ENCODE data around the gene BET1L.

BET1L gene

DNA sequence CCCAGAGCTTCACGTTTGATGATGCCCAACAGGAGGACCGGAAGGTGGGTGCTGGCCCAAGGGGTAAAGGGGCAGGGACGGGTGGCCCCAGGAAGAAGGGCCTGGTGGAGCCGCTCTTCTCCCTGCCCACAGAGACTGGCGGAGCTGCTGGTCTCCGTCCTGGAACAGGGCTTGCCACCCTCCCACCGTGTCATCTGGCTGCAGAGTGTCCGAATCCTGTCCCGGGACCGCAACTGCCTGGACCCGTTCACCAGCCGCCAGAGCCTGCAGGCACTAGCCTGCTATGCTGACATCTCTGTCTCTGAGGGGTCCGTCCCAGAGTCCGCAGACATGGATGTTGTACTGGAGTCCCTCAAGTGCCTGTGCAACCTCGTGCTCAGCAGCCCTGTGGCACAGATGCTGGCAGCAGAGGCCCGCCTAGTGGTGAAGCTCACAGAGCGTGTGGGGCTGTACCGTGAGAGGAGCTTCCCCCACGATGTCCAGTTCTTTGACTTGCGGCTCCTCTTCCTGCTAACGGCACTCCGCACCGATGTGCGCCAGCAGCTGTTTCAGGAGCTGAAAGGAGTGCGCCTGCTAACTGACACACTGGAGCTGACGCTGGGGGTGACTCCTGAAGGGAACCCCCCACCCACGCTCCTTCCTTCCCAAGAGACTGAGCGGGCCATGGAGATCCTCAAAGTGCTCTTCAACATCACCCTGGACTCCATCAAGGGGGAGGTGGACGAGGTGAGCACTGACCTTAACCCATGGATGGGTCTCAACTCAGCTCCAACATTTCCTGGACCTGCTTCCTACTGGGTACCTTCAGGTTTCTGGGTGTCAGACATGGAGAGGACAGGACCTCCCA lies 2.3 kb upstream of the BET1L start:
- DNase-seq = no peak
- ATAC-seq = no peak

DNA sequence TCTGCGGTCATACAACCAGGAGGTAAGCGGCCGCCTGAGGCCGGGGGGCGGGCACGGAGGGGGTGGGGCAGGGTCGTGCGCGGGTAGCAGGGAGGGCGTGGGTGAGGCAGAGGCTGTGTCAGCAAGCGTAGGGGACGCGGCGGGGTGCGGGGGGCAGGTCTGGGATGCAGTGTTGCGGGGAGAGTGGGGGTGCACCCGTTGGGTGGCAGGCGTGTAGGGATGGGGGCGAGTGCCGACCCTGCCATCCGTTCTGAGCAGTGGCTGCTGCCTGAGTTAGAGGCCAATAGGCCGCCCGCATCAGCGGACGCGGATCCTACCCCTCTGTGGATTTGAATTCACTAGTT lies 1.7 kb upstream of the BET1L start:
- DNase-seq = no peak
- no peak for ATAC-seq

DNA sequence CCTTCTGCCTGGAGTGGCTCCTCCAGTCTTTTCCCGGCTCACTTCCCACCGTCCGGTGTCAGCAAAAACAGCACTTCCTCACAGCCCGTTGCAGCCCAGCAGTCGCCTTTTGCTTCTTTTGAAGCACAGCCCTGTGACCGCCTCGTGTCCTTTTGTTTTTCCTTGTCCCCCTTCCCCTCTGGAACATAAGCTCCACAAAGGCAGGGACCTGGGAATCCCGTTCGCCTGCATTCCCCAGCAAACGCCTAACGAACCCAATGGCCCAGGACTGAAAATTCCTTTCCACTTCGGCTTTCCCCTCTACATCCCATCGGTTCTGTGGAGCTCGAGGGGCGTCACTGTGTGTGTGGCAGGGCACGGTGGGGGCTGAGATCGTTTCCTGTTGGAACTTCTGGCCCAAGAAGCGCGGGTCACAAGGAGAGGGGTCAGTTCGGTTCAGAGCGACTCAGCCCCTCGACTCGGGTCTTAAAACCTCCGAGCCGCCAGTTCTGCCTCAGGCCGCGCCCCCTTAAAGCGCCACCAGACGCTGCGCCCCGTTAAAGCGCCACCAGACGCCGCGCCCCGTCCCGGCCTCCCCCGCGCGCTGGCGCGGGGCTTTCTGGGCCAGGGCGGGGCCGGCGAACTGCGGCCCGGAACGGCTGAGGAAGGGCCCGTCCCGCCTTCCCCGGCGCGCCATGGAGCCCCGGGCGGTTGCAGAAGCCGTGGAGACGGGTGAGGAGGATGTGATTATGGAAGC lies 1.1 kb upstream of the BET1L start:
- DNase-seq (peak; percentile 87), ATAC-seq (peak; percentile 75)

- ATAC-seq (peak; percentile 1), DNase-seq (no peak)
Measured at GRCh38 chr11:207863-208180, 623 bp upstream of the BET1L start.

DNA sequence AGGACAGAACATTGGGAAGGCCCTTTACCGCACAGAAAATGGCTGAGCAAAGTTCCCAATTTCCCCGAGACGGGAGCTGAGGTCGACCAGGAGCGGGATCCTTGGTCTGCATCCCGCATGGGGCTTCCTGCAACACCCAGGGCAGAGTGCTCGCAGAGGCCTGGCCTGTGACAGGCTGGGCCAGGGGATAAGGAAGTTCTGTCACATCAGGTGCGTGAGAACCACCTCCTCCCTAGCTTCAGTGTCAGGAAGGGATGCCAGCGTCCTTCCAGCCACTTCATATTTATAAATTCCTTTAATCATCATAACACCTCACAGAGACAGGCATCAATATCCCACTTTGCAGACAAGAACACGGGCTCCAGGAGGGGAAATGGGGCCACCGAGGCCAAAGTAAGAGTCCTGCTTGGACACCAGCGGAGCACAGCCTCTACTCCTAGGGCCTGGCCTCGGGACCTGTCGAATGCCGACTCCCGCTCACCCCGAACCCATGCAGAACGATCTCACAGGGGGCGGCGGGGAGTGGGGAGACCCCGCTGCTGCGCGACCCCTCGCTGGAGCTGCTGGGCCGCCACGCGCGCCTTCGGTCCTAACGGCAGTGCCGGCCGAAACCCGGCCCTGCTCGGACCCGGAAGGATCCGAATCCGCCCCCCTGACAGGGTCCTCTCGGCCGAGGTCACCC lies 532 bp downstream of the BET1L start:
- no peak for ATAC-seq
- DNase-seq = no peak

GRCh38 chr11:206002-206384 lies 1.2 kb downstream of the BET1L start:
- DNase-seq (no peak), ATAC-seq (no peak)

DNA sequence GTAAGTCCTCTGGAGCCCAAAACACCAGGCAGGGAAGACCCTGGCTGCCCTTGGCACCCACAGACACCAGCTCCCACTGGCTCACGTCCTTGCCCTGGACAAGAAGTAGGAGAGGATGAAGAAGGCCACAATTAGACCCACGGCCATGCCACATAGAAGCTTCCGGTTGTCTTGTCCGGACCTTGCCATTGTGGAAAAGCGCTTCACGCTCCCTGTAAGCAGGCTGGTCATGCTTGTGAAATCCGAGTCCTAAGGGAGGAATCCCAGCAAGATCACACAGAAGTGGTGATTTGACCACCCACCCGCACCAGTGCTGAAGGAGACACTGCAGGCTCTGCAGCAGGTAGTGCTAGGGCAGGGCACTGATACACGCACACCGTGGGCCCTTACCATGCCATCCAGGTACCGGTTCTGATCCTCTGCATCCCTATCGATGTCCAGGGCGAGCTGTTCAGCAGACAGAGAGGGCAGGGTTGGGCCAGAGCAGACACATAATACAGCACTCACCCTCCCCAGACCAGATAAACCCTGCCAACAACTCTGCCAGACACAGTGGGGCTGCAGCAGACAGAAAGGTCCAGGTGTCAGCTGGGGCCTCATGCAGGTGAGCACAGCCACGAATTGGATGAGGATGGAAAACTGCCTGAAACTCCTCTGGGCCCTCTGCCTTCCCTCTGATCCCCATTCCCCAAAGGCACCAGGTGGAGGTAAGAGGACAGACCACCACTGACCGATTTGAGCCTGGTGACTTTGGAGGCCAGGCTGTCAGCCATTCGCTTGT lies 1.8 kb downstream of the BET1L start:
- no peak for DNase-seq
- no peak for ATAC-seq

GRCh38 chr11:204587-205109 lies 2.6 kb downstream of the BET1L start:
- no peak for DNase-seq
- no peak for ATAC-seq

- no peak for DNase-seq
- no peak for ATAC-seq
Measured at GRCh38 chr11:203945-204586, 3.1 kb downstream of the BET1L start.

- no peak for ATAC-seq
- no peak for DNase-seq
Measured at GRCh38 chr11:203056-203944, 3.9 kb downstream of the BET1L start.

GRCh38 chr11:202490-202889 lies 4.7 kb downstream of the BET1L start:
- ATAC-seq (no peak), DNase-seq (no peak)

- no peak for DNase-seq
- ATAC-seq = peak; percentile 8
Measured at GRCh38 chr11:201966-202365, 5.2 kb downstream of the BET1L start.

- DNase-seq (no peak), ATAC-seq (no peak)
Measured at GRCh38 chr11:200224-201003, 6.8 kb downstream of the BET1L start.

- ATAC-seq = no peak
- DNase-seq = no peak
Measured at GRCh38 chr11:199782-200181, 7.4 kb downstream of the BET1L start.

DNA sequence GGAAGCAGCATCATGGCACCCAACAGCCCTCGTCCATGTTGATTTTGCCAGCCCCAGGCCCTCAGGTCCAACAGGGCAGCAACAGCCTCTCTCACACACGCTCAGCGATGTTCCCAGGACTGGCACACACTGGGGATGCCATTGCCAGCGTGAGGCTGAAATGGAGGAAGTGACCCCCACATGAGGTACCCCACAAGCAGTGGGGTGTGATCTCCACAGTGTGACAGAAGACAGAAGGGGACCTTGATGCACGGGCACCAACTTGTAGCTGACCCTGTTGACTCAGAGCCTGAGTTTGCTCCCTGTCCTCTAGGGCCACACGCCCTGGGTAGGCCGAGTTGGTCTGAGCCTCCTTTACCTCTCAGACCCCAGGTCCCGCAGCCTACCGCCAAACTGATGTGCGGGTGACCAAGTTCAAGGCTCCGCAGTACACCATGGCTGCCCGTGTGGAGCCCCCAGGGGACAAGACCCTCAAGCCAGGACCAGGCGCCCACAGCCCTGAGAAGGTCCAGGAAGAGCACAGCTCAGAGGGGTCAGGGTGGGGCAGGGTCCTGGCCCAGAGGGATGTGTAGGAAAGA lies 8.1 kb downstream of the BET1L start:
- no peak for DNase-seq

GRCh38 chr11:198236-198806 lies 8.9 kb downstream of the BET1L start:
- ATAC-seq (no peak), DNase-seq (no peak)

More for the DNA sequence above, 8.1 kb downstream of the BET1L start:
- ATAC-seq = no peak

DNA sequence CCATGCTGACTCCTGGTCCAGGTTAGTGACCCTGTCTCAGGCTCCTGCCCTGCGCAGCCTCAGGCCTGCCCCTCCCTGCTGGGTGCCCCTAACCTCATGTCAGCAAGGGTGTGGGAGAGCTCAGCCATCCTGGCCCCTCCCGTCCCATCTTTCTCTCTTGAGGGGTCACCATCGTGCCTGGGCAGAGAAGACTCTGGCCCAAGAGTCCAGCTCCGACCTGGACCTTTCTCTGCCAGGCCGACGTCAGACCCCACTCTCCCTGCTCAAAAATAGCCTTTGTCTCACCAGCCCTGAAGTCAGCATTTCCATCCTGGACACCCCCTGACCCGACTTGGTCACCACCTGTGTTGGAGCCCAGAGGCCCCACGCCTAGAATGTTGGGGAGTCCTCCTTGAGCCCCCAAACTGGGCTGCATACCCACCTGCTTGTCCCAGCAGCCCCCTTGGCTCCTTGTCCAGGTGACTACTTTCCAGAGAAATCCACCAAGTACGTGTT lies 9.4 kb downstream of the BET1L start:
- DNase-seq (no peak), ATAC-seq (no peak)

DNA sequence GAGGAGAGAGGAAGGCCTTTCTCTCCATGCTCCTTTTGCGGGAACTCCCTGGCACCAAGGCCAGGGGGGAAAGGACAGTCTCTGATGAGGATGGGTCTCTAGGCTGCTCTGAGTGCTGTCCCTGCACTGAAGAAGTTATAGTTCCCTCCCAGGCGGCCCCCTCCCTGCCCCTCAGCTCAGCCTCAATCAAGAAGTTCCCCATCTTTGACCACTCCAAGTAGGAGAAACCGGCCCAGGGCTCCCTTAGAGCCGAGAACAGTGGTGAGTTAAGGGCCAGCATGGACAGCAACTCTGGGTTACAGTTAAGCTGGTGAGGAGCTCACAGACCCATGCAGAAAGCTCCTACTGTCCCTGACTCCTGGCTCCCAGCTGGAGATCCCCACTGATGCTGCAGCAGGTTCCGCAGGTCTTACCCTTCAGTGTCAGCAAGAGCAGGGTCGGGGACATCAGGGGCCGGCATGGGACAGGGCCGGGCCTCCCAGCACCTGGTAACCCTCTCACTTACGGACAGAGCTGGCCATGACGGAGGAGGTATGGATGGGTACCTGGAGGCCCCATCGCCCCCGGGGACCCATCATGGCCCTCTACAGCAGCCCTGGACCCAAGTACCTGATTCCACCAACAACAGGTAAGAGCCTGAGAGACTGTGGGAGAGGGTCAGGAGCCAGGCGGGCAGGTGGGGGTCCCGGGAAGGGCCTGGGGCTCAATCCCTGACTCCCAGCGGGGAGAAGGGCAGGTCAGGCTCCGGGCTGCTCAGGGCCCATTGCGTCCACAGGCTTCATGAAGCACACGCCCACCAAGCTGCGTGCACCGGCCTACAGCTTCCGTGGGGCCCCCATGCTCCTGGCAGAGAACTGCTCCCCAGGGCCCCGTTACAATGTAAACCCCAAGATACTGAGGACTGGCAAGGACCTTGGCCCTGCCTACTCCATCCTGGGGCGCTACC lies 10.1 kb downstream of the BET1L start:
- ATAC-seq (no peak), DNase-seq (no peak)

Measured in stimulated activated naive CD8-positive, alpha-beta T cell treated with anti-CD3 and anti-CD28 coated beads, Interleukin-15, Interleukin-2, amounts not matched to agents 100 U/mL and 50 U/mL, for 24 hours (primary cell).